ENCODE results near the gene GABPB2.

GRCh38 chr1:151060657-151061421 lies 9.7 kb upstream of the GABPB2 start:
- TF ChIP-seq CTCF (IDR thresholded peaks at IDR 0.05) (no peak), POLR2AphosphoS5 (IDR thresholded peaks at IDR 0.05; ENCODE audit: low read depth, low read length) (no peak), REST (IDR thresholded peaks at IDR 0.05; ENCODE audit: insufficient read depth in 1 of 2, low read depth in 2 of 2, low read length in 1 of 2) (no peak), TCF7L2 (IDR thresholded peaks at IDR 0.05; ENCODE audit: low read depth, low read length) (no peak)

Measured in Panc1 (cell line).